ENCODE measurements around the gene CLMN. TPM values are rescaled to one million over a fixed set of nuclear protein-coding genes. Genes with fewer than 3 reads are reported as not detected.

CLMN gene
- total and polyA plus RNA-seq, 2 of the 13 experiments (the other 11 are each of a cell fraction or from before 2014, with no cell fraction given), result 15.1 to 16.7 TPM

- no peak overlapping the region for H3K4me3 ChIP-seq (replicated peaks in 1 of 3; ENCODE audit: insufficient read depth in 1 of 3, low read depth in 2 of 3, low read length in 3 of 3)
- H4K20me1 ChIP-seq (ENCODE audit: insufficient read depth, low read length), result no peaks in the 10 kb centered on the region
- no peaks in the 10 kb centered on the region for H3K79me2 ChIP-seq (ENCODE audit: insufficient read depth, low read length)
- no peaks in the 10 kb centered on the region for H3K27me3 ChIP-seq (ENCODE audit: control insufficient read depth in 1 of 2, insufficient read depth in 2 of 2, low read length in 2 of 2)
- FAIRE-seq, result no peak
- DNase-seq (ENCODE audit: low spot score), result no peak
- ChIA-PET POLR2A (no interaction called here), CTCF (ENCODE audit: low intra/inter-chr PET ratio, low total read pairs) (no interaction called here)
- TF ChIP-seq ZNF577 (CRISPR knock-in tag; IDR thresholded peaks at IDR 0.05; ENCODE audit: borderline replicate concordance, low read depth) (no peak), ZC3H4 (CRISPR knock-in tag; IDR thresholded peaks at IDR 0.05; ENCODE audit: borderline replicate concordance) (no peak), ZSCAN25 (CRISPR knock-in tag; IDR thresholded peaks at IDR 0.05) (no peak), ZNF563 (CRISPR knock-in tag; IDR thresholded peaks at IDR 0.05) (no peak), EED (CRISPR knock-in tag; IDR thresholded peaks at IDR 0.05) (no peak), DRAP1 (CRISPR knock-in tag; IDR thresholded peaks at IDR 0.05) (no peak), RERE (CRISPR knock-in tag; IDR thresholded peaks at IDR 0.05; ENCODE audit: low read depth) (no peak), TSC22D2 (CRISPR knock-in tag; IDR thresholded peaks at IDR 0.05; ENCODE audit: borderline replicate concordance) (no peak), FOXK1 (CRISPR knock-in tag; IDR thresholded peaks at IDR 0.05; ENCODE audit: borderline replicate concordance, low read depth) (no peak)
- H3K9me3 ChIP-seq (ENCODE audit: low read length), result no peaks in the 10 kb centered on the region
- in situ Hi-C loops (cut with HindIII; ENCODE audit: extremely low pct_ligation_motif_present, low pct_unique_long_range_greater_than_20kb), result no loop called here
- H3K9ac ChIP-seq (ENCODE audit: insufficient read depth, low read depth, low read length), result no peak overlapping the region
- H3K27ac ChIP-seq (ENCODE audit: extremely low read length, insufficient read depth, low read length), result no peak overlapping the region
- no peak overlapping the region for H3K4me2 ChIP-seq (ENCODE audit: low read depth, low read length)
- H3K36me3 ChIP-seq (replicated peaks in 1 of 2; ENCODE audit: control insufficient read depth in 1 of 2, insufficient read depth in 2 of 2, low read length in 2 of 2), result no peaks in the 10 kb centered on the region
- ATAC-seq, result no peak
- no TSS peak for BruUV-seq (replicated peaks)
- H3K4me1 ChIP-seq (ENCODE audit: insufficient read depth, low read length), result peaks cover 8% of the 10 kb centered on the region
- H2AFZ ChIP-seq (ENCODE audit: low read length), result no peak overlapping the region
- WGBS (ENCODE audit: low lambda C conversion rate), result 85% methylated on average over 1 of the region's 1 CpG
- intact Hi-C loops (cut with micrococcal nuclease; ENCODE audit: unreplicated experiment), result no loop called here
Observed at GRCh38 chr14:95242870-95243269, 76.8 kb downstream of the CLMN start.

Measured in HepG2 (cell line).